Neuron (in vitro differentiated cells): ENCODE data around the gene MAPK8IP3.
"Not testable (repeated sequence)": the region's sequence is repeated elsewhere in the genome, so short reads cannot be mapped to it uniquely, and the experiment has no call there.

Experiments used
- H2AFZ ChIP-seq: one replicate; pipeline ENCODE4 v1.6.1; 2013; ENCODE audit warnings: low read depth, mild to moderate bottlenecking, inconsistent platforms, low read length, moderate library complexity
- H3K27me3 ChIP-seq: one replicate; pipeline ENCODE4 v1.6.1; 2013; ENCODE audit warnings: low read length; ENCODE audit not compliant: insufficient read depth
- H3K36me3 ChIP-seq: one replicate; pipeline ENCODE4 v1.6.1; 2013; ENCODE audit warnings: low read length; ENCODE audit not compliant: insufficient read depth
- H3K4me1 ChIP-seq: one replicate; pipeline ENCODE4 v1.6.1; 2013; ENCODE audit warnings: low read length; ENCODE audit not compliant: insufficient read depth
- H3K4me3 ChIP-seq: 2 replicates; pipeline ENCODE4 v1.5.1; 2013; ENCODE audit warnings: mild to moderate bottlenecking, low read length, moderate library complexity
- H3K9me3 ChIP-seq: one replicate; pipeline ENCODE4 v1.6.1; 2013; ENCODE audit warnings: low read length

MAPK8IP3 gene

GRCh38 chr16:1790261-1790610 is 84.2 kb downstream of the MAPK8IP3 start:
- no peaks in the 10 kb centered on the region for H3K9me3 ChIP-seq
- no peak overlapping the region for H3K4me3 ChIP-seq
- no peaks in the 10 kb centered on the region for H3K4me1 ChIP-seq
- no peak overlapping the region for H2AFZ ChIP-seq
- no peaks in the 10 kb centered on the region for H3K27me3 ChIP-seq
- peaks cover 42% of the 10 kb centered on the region for H3K36me3 ChIP-seq

- no peaks in the 10 kb centered on the region for H3K27me3 ChIP-seq
- no peaks in the 10 kb centered on the region for H3K9me3 ChIP-seq
- peaks cover 37% of the 10 kb centered on the region for H3K36me3 ChIP-seq
- no peak overlapping the region for H3K4me3 ChIP-seq
- no peak overlapping the region for H2AFZ ChIP-seq
- H3K4me1 ChIP-seq = no peaks in the 10 kb centered on the region
Measured at GRCh38 chr16:1790611-1791255, 84.7 kb downstream of the MAPK8IP3 start.

DNA sequence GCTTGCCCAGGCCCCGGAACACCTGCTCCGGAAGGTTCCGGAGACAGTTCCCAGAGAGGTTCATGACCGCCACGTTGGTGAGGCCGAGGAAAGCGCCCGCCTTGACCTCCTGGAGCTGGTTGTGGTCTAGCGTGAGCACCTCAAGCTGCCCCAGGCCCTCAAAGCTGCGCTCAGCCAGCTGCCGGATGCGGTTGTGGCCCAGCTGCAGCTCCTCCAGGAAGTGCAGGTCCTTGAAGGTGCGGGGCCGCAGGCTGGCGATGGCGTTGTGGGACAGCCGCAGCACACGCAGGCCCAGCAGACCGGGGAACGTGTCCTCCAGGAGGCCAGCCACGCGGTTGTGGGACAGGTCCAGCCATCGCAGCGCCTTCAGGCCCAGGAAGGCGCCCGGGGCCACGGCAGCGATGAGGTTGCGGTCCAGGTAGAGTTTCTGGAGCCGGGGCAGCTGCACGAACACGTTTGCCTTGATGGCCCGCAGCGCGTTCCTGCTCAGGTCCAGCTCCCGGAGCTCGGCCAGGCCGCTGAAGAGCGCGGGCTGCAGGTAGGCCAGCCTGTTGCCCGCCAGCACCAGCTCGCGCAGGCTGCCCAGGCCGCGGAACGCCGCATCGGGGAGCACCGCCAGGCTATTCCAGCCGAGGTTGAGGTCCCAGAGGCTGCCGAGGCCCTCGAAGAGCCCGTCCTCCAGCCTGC is 85.4 kb downstream of the MAPK8IP3 start:
- Histone ChIP-seq H3K36me3 (peaks cover 36% of the 10 kb centered on the region), H2AFZ (no peak overlapping the region), H3K9me3 (no peaks in the 10 kb centered on the region), H3K27me3 (no peaks in the 10 kb centered on the region), H3K4me3 (no peak overlapping the region), H3K4me1 (no peaks in the 10 kb centered on the region)

DNA sequence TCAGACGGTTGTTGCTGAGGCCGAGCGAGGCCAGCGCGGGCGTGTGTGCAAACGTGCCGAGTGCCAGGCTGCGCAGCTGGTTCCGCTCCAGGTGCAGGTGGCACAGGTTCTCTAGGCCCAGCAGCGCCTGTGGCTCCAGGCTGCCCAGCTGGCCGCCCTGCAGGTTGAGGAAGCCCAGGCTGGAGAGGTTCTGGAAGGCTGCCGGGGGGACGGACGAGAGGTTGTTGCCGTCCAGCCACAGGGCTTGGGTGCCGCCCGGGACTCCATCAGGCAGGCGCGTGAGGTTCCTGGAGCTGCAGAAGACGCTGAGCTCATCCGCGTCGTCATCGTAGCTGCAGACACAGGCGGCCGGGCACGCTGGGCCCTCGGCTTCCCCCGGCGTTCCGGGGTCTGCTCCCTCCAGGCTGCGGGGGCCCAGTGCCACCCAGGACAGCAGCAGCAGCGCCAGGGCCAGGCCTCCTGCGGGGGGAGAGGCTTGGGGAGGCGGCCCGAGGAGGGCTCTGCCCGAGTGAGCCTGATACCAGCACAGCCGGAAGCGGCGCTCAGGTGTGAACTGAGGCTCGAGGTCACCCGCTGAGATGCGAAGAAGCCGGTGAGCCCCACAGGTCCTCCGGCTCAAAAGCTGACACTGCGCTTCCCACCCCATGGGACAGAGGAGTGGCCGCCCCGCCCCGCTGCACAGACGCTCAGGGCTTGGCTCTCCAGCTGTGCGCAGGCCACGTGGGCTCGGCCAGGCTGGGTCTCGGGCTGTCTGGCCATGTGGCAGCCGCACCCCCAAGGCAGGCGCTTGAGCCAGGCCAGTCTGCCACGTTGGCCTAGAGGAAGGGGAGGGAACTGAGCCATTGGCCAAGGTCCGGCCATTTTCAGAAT is 86.2 kb downstream of the MAPK8IP3 start:
- H3K4me1 ChIP-seq = no peaks in the 10 kb centered on the region
- H3K27me3 ChIP-seq = no peaks in the 10 kb centered on the region
- no peaks in the 10 kb centered on the region for H3K9me3 ChIP-seq
- peaks cover 29% of the 10 kb centered on the region for H3K36me3 ChIP-seq
- H2AFZ ChIP-seq = no peak overlapping the region
- no peak overlapping the region for H3K4me3 ChIP-seq

DNA sequence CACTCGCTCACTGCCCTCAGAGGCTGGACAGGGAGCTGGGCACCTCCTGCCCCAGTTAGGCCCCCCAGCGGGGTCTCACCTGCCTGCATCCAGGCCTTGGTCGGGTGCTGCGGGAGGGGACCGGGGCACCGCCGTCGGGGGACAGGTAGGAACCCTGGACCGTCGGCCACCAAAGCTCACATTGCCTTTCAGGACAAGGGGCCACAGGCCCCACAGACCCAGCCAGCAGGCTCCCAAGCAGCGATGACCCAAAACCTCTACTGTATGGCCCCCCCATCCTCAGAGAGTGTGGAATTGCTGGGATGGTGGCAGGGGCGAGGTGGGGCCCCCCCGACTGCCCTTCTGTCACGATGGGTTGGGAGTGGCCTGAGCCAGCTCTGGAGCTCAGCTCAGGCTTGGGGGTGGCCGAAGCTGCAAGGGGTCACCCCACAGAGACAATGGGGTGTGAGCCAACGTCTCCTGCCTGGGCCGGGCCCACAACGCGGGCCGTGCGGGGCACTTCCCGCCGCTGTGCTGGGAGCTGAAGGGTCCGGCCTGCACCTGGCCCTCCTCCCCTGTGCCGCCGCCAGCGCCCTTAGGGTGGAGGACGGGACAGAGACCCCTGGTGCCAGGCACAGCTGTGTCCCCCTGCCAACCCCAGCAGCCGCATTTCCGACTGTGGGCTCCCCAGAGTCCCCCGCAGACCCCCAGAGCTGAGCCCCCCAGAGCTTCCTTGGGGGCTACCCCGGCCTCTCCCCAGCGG is 87.0 kb downstream of the MAPK8IP3 start:
- H2AFZ ChIP-seq = no peak overlapping the region
- peaks cover 22% of the 10 kb centered on the region for H3K36me3 ChIP-seq
- H3K27me3 ChIP-seq = no peaks in the 10 kb centered on the region
- H3K4me3 ChIP-seq = no peak overlapping the region
- H3K4me1 ChIP-seq = no peaks in the 10 kb centered on the region
- no peaks in the 10 kb centered on the region for H3K9me3 ChIP-seq

- Histone ChIP-seq H3K36me3 (peaks cover 16% of the 10 kb centered on the region), H3K4me1 (no peaks in the 10 kb centered on the region), H3K9me3 (no peaks in the 10 kb centered on the region), H3K27me3 (no peaks in the 10 kb centered on the region), H2AFZ (no peak within 1 kb of the TSS), H3K4me3 (no peak within 1 kb of the TSS)
Measured at GRCh38 chr16:1793578-1794220, 87.7 kb downstream of the MAPK8IP3 start, which contains the start of gene IGFALS. Gene IGFALS (minus strand): TSS chr16:1793705. CDS start chr16:1793652, 53 bp downstream.

DNA sequence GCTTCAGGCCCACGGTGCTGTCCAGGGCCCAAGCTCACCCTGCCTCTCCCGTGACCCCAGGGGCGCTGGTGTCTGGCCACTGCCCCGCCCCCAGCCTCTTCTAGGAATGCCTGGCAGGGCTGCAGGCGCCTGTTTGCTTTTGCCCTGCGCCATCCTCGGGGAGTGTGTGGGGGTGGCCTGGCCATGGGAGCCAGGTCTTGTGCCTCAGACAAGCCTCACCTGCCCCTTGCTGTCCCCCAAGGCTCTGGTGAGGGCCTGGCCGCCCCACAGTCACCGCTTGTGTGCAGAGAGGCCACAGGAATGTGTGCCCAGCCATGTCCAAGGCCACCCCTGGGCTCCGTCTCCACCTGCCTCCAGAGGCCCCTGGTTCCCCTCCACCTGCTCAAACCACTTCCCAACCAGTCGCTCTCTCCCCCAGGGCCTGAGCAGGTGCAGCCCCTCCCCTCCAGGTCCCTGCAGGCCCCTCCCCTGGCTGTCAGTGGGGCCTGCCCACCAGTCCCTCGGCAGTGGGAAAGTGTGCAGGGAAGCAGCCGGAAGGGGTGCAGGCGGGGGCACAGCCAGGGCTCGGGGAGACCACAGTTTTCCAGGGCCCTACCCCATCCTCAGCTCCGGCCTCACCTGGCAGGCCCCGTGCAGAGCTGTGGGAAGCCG is 88.4 kb downstream of the MAPK8IP3 start:
- no peak overlapping the region for H3K4me3 ChIP-seq

GRCh38 chr16:1794908-1795666 is 89.1 kb downstream of the MAPK8IP3 start:
- Histone ChIP-seq H3K27me3 (no peaks in the 10 kb centered on the region), H3K4me1 (no peaks in the 10 kb centered on the region), H3K9me3 (no peaks in the 10 kb centered on the region), H3K36me3 (peaks cover 5% of the 10 kb centered on the region), H2AFZ (no peak overlapping the region), H3K4me3 (no peak overlapping the region)

More for the DNA sequence above, 88.4 kb downstream of the MAPK8IP3 start:
- Histone ChIP-seq H2AFZ (no peak overlapping the region), H3K4me1 (no peaks in the 10 kb centered on the region), H3K36me3 (peaks cover 10% of the 10 kb centered on the region), H3K27me3 (no peaks in the 10 kb centered on the region), H3K9me3 (no peaks in the 10 kb centered on the region)

- H3K4me1 ChIP-seq, H2AFZ ChIP-seq, H3K4me3 ChIP-seq, H3K9me3 ChIP-seq, H3K36me3 ChIP-seq, H3K27me3 ChIP-seq: not testable (repeated sequence)
Measured at GRCh38 chr16:1799263-1799662, 93.3 kb downstream of the MAPK8IP3 start.

DNA sequence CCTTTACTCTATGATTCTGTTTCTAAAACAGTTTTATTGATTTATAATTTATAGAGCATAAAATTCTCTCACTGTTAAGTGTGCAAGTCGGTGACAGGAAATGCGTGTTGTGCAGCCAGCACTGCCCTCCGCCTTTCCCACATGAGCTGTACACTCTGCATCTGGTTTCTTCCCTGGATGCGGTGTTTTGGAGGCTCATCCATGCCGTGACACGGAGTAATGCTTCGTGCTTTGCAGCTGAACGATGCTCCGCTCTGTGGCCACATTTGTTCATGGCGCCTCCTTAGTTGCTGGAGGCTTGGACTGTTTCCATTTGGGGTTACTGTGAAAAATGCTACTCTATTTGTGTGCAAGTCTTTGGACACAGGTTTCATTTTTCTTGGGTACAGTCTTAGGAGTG is 94.7 kb downstream of the MAPK8IP3 start:
- Histone ChIP-seq H3K4me3 (no peak overlapping the region), H3K27me3 (no peaks in the 10 kb centered on the region), H3K4me1 (no peaks in the 10 kb centered on the region), H3K9me3 (peaks cover 1% of the 10 kb centered on the region), H2AFZ (no peak overlapping the region), H3K36me3 (peaks cover 1% of the 10 kb centered on the region)

DNA sequence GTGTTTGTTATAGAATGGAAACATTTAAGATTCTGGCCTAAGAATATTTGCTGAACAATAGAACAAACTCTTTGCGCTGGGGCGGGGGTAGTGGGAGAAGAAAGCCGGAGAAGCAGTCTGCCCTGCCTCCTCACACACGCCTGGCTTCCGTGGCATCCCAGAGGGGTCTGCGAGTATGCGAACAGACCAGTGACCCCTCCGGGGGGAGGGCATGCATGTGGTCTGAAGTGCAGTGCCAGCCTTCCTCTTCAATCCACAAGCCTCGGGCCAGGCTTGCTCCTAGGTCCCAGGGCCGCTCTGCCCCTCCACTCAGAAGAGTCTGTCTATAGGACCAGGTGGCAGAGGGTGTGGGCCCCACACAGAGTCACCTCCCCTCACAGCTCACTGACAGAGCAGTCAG is 101.6 kb downstream of the MAPK8IP3 start:
- peaks cover 17% of the 10 kb centered on the region for H3K36me3 ChIP-seq
- H3K4me3 ChIP-seq = no peak overlapping the region
- H3K4me1 ChIP-seq = no peaks in the 10 kb centered on the region
- H2AFZ ChIP-seq = no peak overlapping the region
- peaks cover 2% of the 10 kb centered on the region for H3K9me3 ChIP-seq
- H3K27me3 ChIP-seq = no peaks in the 10 kb centered on the region
